Ascending aorta (tissue), 2 donors: ENCODE measurements around the gene MYO1A. TPM values are rescaled to one million over a fixed set of nuclear protein-coding genes. Genes with fewer than 3 reads are reported as not detected.

Source experiments
- DNase-seq, 2 donors: peaks; one replicate each; pipeline ENCODE4 v3.0.0-alpha.2; 2019; ENCODE audit warnings: low spot score in 2 of 2
- H3K27ac ChIP-seq, 2 donors: fragments of 200-600 bp; sonication (generic); one replicate each; pipeline ENCODE4 v1.5.1; 2016 to 2017; ENCODE audit warnings: mild to moderate bottlenecking in 1 of 2
- H3K27me3 ChIP-seq: fragments of 200-600 bp; sonication (generic); one replicate; pipeline ENCODE4 v1.5.1; 2017
- H3K36me3 ChIP-seq, 2 donors: fragments of 200-600 bp; sonication (generic); one replicate each; pipeline ENCODE4 v1.5.1; 2016
- H3K4me1 ChIP-seq, 2 donors: fragments of 200-600 bp; sonication (generic); one replicate each; pipeline ENCODE4 v1.5.1; 2016 to 2017; ENCODE audit warnings: mild to moderate bottlenecking in 1 of 2
- H3K4me3 ChIP-seq, 2 donors: fragments of 200-600 bp; sonication (generic); one replicate each; pipeline ENCODE4 v1.5.1; 2016 to 2017; ENCODE audit warnings: mild to moderate bottlenecking in 1 of 2
- H3K9me3 ChIP-seq, 2 donors: fragments of 200-600 bp; sonication (generic); one replicate each; pipeline ENCODE4 v1.5.1; 2016
- CTCF ChIP-seq, 3 experiments: fragments of 200-600 bp in 2 of 3; fragments of 450-650 bp in 1 of 3; sonication (generic) in 2 of 3; IDR thresholded peaks; one replicate each; pipeline ENCODE4 v1.5.1; 2016 to 2019; ENCODE audit warnings: antibody characterized with exemption in 3 of 3, mild to moderate bottlenecking in 1 of 3, moderate library complexity in 1 of 3
- intact Hi-C: fragments of 100-400 bp; cut with DNase I; formaldehyde crosslinking; loops from one replicate; pipeline ENCODE4 v1.15.1; 2023
- total RNA-seq: library from RNA; depleted of rRNA; stranded (reverse); fragments of >200 nt; gene quantifications from one replicate; pipeline ENCODE4 v1.1.0, GENCODE V29; 2016

MYO1A gene
- total RNA-seq, result not detected

GRCh38 chr12:57049890-57050289, at the start of gene MYO1A:
Gene MYO1A, minus strand, starts transcription at chr12:57050129. Its CDS starts 1,806 bp downstream, at chr12:57048323.
- intact Hi-C loops, result no loop called here
- no peak for TF ChIP-seq CTCF (IDR thresholded peaks at IDR 0.05)
- Histone ChIP-seq H3K36me3 (no peaks in the 10 kb centered on the region), H3K27me3 (no peaks in the 10 kb centered on the region), H3K4me1 (no peaks in the 10 kb centered on the region), H3K4me3 (no peak within 1 kb of the TSS), H3K27ac (no peak within 1 kb of the TSS), H3K9me3 (no peaks in the 10 kb centered on the region)
- no peak for DNase-seq

GRCh38 chr12:57099047-57099714, 49.3 kb upstream of the MYO1A start:
- Histone ChIP-seq H3K4me3 (no peak overlapping the region), H3K9me3 (no peaks in the 10 kb centered on the region), H3K4me1 (peaks cover 3 to 4% of the 10 kb centered on the region in 2 donors), H3K36me3 (peaks cover 63 to 92% of the 10 kb centered on the region in 2 donors), H3K27ac (peak overlapping the region in 1 of 2 donors; percentile 30), H3K27me3 (no peaks in the 10 kb centered on the region)
- DNase-seq, result no peak
- intact Hi-C loops, result no loop called here
- no peak for TF ChIP-seq CTCF (IDR thresholded peaks at IDR 0.05)

- Histone ChIP-seq H3K4me1 (peaks cover 6 to 8% of the 10 kb centered on the region in 2 donors), H3K4me3 (no peak overlapping the region), H3K27ac (no peak overlapping the region), H3K27me3 (no peaks in the 10 kb centered on the region), H3K9me3 (no peaks in the 10 kb centered on the region), H3K36me3 (peaks cover 57 to 85% of the 10 kb centered on the region in 2 donors)
- intact Hi-C loops, result no loop called here
- DNase-seq, result no peak
- no peak for TF ChIP-seq CTCF (IDR thresholded peaks at IDR 0.05)
Measured at GRCh38 chr12:57098546-57098945, 48.6 kb upstream of the MYO1A start.

- TF ChIP-seq CTCF (IDR thresholded peaks at IDR 0.05), result no peak
- Histone ChIP-seq H3K4me1 (peaks cover 10 to 19% of the 10 kb centered on the region in 2 donors), H3K27me3 (no peaks in the 10 kb centered on the region), H3K4me3 (no peak overlapping the region), H3K36me3 (peaks cover 58 to 89% of the 10 kb centered on the region in 2 donors), H3K27ac (no peak overlapping the region), H3K9me3 (no peaks in the 10 kb centered on the region)
- no peak for DNase-seq
- intact Hi-C loops, result no loop called here
Measured at GRCh38 chr12:57097554-57097835, 47.6 kb upstream of the MYO1A start.

GRCh38 chr12:57096748-57097553, 47.0 kb upstream of the MYO1A start:
- intact Hi-C loops, result no loop called here
- Histone ChIP-seq H3K4me3 (no peak overlapping the region), H3K36me3 (peaks cover 64 to 89% of the 10 kb centered on the region in 2 donors), H3K4me1 (peaks cover 10 to 24% of the 10 kb centered on the region in 2 donors), H3K27me3 (no peaks in the 10 kb centered on the region), H3K27ac (peak overlapping the region in 1 of 2 donors; percentile 26), H3K9me3 (no peaks in the 10 kb centered on the region)
- TF ChIP-seq CTCF (IDR thresholded peaks at IDR 0.05), result no peak
- DNase-seq, result no peak
